Activated naive CD8-positive, alpha-beta T cell treated with anti-CD3 and anti-CD28 coated beads, Interleukin-2, amount 50 U/mL, for 16 hours (primary cell): ENCODE results near the gene BANF2.
"Not testable (repeated sequence)": the region's sequence is repeated elsewhere in the genome, so short reads cannot be mapped to it uniquely, and the experiment has no call there.

Experiments
- DNase-seq: peaks from one replicate; pipeline ENCODE4 v3.0.0-alpha.2; 2020; ENCODE audit warnings: low read depth, low spot score

The BANF2 gene

DNA sequence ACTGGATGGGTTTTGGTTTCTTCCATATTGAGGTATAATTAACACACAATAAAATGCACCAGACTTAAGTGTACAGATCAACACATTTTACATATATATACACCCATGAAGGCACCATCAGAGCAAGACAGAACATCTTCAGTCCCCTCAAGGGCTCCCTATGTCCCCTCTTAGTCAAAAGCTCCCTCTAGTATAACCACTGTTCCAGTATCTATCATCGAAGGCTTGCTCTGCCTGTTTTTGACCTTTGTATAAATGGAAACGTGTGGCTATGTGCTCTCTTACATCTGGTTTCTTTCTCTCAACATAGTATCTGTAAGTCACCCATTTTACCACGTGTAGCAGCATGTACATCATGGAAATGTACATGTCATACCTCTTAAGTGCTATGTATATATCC lies 66.5 kb downstream of the BANF2 start:
- DNase-seq = no peak

DNA sequence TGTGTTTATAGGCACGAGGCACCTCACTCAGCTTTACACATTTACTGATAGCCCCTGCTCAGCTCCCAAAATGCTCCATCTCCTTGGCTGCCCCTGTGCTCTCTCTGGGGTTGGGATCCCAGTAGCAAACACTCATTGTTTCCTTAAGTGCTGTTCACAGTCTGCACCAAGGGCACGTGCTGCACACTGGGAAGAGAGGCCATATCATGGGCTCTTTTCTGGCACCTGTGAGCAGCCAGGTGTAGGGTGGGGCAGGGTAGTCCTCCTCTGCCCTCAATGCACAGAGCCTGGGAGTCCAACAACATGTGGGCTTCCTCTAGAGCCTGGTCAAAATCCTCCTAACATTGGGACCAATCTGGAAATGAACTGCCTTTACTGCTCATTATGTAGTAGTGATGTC lies 67.9 kb downstream of the BANF2 start:
- DNase-seq = no peak

DNA sequence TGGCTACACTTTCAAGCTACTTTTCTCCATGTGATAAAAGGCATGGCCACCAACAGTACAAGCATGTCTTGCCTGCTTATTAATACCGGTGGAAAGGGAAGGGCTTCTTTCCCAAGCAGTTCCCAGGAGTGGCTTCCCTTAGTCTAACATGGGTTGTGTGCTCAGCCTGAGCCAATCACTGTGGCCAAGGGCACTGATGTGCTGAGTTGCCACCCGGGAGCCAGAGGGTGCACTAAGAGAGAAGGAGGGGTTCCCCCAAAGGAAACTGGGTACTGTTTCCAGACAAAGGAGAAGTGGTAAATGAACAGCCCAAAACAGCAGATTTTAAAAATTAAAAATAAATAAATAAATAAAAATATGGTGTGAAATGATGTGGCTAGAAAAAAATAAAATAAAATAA lies 68.5 kb downstream of the BANF2 start:
- DNase-seq = no peak

DNA sequence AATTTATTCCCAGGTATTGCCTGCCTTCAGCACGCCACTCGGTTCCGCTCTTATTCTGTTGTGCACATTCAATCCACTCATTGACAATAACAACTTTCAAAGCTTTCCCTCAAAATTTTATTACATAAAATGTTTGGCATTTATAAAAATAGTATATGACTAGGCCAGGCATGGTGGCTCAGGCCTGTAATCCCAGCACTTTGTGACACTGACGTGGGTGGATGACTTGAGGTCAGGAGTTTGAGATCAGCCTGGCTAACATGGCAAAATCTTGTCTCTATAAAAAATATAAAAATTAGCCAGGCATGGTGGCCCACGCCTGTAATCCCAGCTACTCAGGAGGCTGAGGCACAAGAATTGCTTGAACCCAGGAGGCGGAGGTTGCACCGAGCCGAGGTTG lies 70.0 kb downstream of the BANF2 start:
- DNase-seq = not testable (repeated sequence)

GRCh38 chr20:17771206-17772004 lies 71.6 kb downstream of the BANF2 start:
- no peak for DNase-seq

GRCh38 chr20:17772005-17772343 lies 72.2 kb downstream of the BANF2 start:
- no peak for DNase-seq

GRCh38 chr20:17773619-17774018 lies 73.9 kb downstream of the BANF2 start:
- no peak for DNase-seq

DNA sequence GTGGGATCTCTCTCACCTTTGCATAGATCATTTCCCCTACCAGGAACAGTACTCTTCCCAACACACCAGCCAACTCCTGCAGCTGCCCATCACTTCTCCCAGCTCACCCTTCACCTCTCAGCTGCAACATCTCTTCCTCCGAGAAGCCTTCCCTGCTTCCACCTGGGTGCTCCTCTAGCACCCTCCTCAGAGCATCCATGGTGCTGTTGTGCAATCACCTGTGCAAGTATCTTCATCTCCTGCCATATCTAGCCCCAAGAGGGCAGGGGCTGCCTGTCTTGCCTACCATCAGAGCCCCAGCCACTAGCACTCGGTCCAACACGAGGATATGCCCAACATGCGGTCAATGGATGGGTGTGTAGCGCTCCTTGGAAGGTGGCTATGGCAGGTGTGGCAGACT lies 75.8 kb downstream of the BANF2 start:
- no peak for DNase-seq

DNA sequence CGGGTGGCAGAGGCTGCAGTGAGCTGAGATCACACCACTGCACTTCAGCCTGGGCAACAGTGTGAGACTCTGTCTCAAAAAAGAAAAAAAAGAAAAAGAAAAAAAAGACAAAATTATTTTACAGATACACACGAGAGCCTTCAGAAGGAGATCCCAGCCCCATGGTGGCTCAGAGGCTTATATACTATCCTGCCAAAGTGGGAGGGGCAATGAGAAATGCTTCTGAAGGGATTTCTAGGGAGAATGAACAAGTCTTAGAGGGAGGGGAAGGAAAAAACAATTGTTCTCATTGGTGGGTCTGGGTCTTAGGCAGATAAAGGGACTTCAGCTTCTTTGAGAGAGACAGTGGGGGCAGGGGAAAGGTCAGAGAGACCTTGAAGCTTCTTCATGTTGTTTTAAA lies 76.8 kb downstream of the BANF2 start:
- no peak for DNase-seq

- DNase-seq = not testable (repeated sequence)
These were observed 79.2 kb downstream of the BANF2 start for GRCh38 chr20:17779011-17779410.

GRCh38 chr20:17782768-17783167 lies 83.0 kb downstream of the BANF2 start:
- DNase-seq = no peak

- DNase-seq = no peak
These were observed 83.9 kb downstream of the BANF2 start for GRCh38 chr20:17783671-17784070.

- DNase-seq = no peak
These were observed 85.2 kb downstream of the BANF2 start for GRCh38 chr20:17785007-17785406.
